SKM-1 treated with dmso at 0.1 percent for 144 hours (cell line): ENCODE data around the gene MLLT10.
"Not testable (repeated sequence)": the region's sequence is repeated elsewhere in the genome, so short reads cannot be mapped to it uniquely, and the experiment has no call there.

Experiments used
- DNase-seq: peaks from one replicate; lab custom pipeline; 2025; ENCODE audit not compliant: unreplicated experiment; lab: John Stamatoyannopoulos, UW

MLLT10 gene

GRCh38 chr10:21574514-21574913 lies 40.5 kb downstream of the MLLT10 start:
- not testable (repeated sequence) for DNase-seq

GRCh38 chr10:21579291-21579690 lies 45.3 kb downstream of the MLLT10 start:
- no peak for DNase-seq

GRCh38 chr10:21581421-21581834 lies 47.4 kb downstream of the MLLT10 start:
- not testable (repeated sequence) for DNase-seq

GRCh38 chr10:21584834-21585530 lies 51.0 kb downstream of the MLLT10 start:
- no peak for DNase-seq

- no peak for DNase-seq
Observed at GRCh38 chr10:21587391-21587790, 53.4 kb downstream of the MLLT10 start.

GRCh38 chr10:21588159-21588558 lies 54.1 kb downstream of the MLLT10 start:
- DNase-seq: not testable (repeated sequence)

- no peak for DNase-seq
Observed at GRCh38 chr10:21593986-21594385, 60.0 kb downstream of the MLLT10 start.

GRCh38 chr10:21599582-21599981 lies 65.5 kb downstream of the MLLT10 start:
- no peak for DNase-seq

- no peak for DNase-seq
Observed at GRCh38 chr10:21600804-21601433, 66.9 kb downstream of the MLLT10 start.

- DNase-seq: no peak
Observed at GRCh38 chr10:21602313-21602712, 68.3 kb downstream of the MLLT10 start.

GRCh38 chr10:21603721-21604120 lies 69.7 kb downstream of the MLLT10 start:
- no peak for DNase-seq

GRCh38 chr10:21604651-21605050 lies 70.6 kb downstream of the MLLT10 start:
- DNase-seq: no peak

GRCh38 chr10:21607907-21608306 lies 73.9 kb downstream of the MLLT10 start:
- no peak for DNase-seq

- no peak for DNase-seq
Observed at GRCh38 chr10:21614000-21614399, 80.0 kb downstream of the MLLT10 start.

- DNase-seq: no peak
Observed at GRCh38 chr10:21617267-21617666, 83.2 kb downstream of the MLLT10 start.

- DNase-seq: no peak
Observed at GRCh38 chr10:21623291-21623690, 89.3 kb downstream of the MLLT10 start.

GRCh38 chr10:21624421-21624820 lies 90.4 kb downstream of the MLLT10 start:
- not testable (repeated sequence) for DNase-seq

- no peak for DNase-seq
Observed at GRCh38 chr10:21624951-21625350, 90.9 kb downstream of the MLLT10 start.

- DNase-seq: no peak
Observed at GRCh38 chr10:21625623-21626229, 91.7 kb downstream of the MLLT10 start.

GRCh38 chr10:21626457-21627161 lies 92.6 kb downstream of the MLLT10 start:
- no peak for DNase-seq

GRCh38 chr10:21627331-21627730 lies 93.3 kb downstream of the MLLT10 start:
- no peak for DNase-seq

- DNase-seq: no peak
Observed at GRCh38 chr10:21628023-21628422, 94.0 kb downstream of the MLLT10 start.
